DND-41 (cell line): Measurements from ENCODE around the gene CLTCL1.
A peak's percentile ranks its signal among the peaks of the same experiment; 100 is the strongest.
"Not testable (repeated sequence)": the region's sequence is repeated elsewhere in the genome, so short reads cannot be mapped to it uniquely, and the experiment has no call there.

Experiments used
- ATAC-seq: fragments of 200-7000 bp; cut with Tn5 transposase; 3 replicates; pipeline ENCODE4 v1.9.1; 2021; ENCODE audit warnings: low read depth; ENCODE audit not compliant: insufficient read depth
- DNase-seq: peaks from one replicate; pipeline ENCODE4 v3.0.0-alpha.2; 2020
- H2AFZ ChIP-seq: 2 replicates; pipeline ENCODE4 v1.6.0; 2012; ENCODE audit warnings: low read depth, low read length
- H3K27ac ChIP-seq: 2 replicates; pipeline ENCODE4 v1.5.1; 2012; ENCODE audit warnings: low read length, inconsistent platforms
- H3K27me3 ChIP-seq: fragments of 200-600 bp; sonication (generic); 2 replicates; pipeline ENCODE4 v1.6.0; 2012; ENCODE audit warnings: low read length, mild to moderate bottlenecking, inconsistent platforms; ENCODE audit not compliant: insufficient read depth, poor library complexity
- H3K36me3 ChIP-seq: 2 replicates; pipeline ENCODE4 v1.5.1; 2012; ENCODE audit warnings: low read length, inconsistent platforms; ENCODE audit not compliant: insufficient read depth
- H3K4me1 ChIP-seq: 2 replicates; pipeline ENCODE4 v1.5.1; 2012; ENCODE audit warnings: mild to moderate bottlenecking, low read length; ENCODE audit not compliant: insufficient read depth
- H3K4me2 ChIP-seq: 2 replicates; pipeline ENCODE4 v1.6.0; 2012; ENCODE audit warnings: mild to moderate bottlenecking, moderate library complexity, low read length, inconsistent platforms; ENCODE audit not compliant: insufficient read depth
- H3K4me3 ChIP-seq, 2 experiments: fragments of 200-600 bp in 1 of 2; shearing (Covaris generic) in 1 of 2; 2 replicates each; pipeline ENCODE4 v1.5.1; 2012 to 2016; ENCODE audit warnings: inconsistent platforms in 2 of 2, low read length in 2 of 2, mild to moderate bottlenecking in 2 of 2, low read depth in 1 of 2, moderate library complexity in 1 of 2
- H3K79me2 ChIP-seq: 2 replicates; pipeline ENCODE4 v1.6.0; 2012; ENCODE audit warnings: low read length, inconsistent platforms; ENCODE audit not compliant: insufficient read depth
- H3K9ac ChIP-seq: 2 replicates; pipeline ENCODE4 v1.6.0; 2012; ENCODE audit warnings: low read depth, mild to moderate bottlenecking, inconsistent platforms, low read length, moderate library complexity
- H3K9me3 ChIP-seq: 2 replicates; pipeline ENCODE4 v1.5.1; 2012; ENCODE audit warnings: low read length, moderate library complexity, mild to moderate bottlenecking, inconsistent platforms; ENCODE audit not compliant: insufficient read depth, severe bottlenecking
- H4K20me1 ChIP-seq: 2 replicates; pipeline ENCODE4 v1.6.0; 2012; ENCODE audit warnings: low read length; ENCODE audit not compliant: insufficient read depth
- CTCF ChIP-seq: IDR thresholded peaks from 2 replicates; pipeline ENCODE4 v1.5.1; 2012; ENCODE audit warnings: borderline replicate concordance, low read length, moderate library complexity, mild to moderate bottlenecking; ENCODE audit not compliant: poor library complexity, severe bottlenecking; ENCODE audit errors: extremely low read depth
- EZH2 ChIP-seq: IDR thresholded peaks from 3 replicates; pipeline ENCODE4 v1.6.1; 2012; ENCODE audit warnings: borderline replicate concordance, low read depth, mild to moderate bottlenecking, moderate library complexity, low read length, inconsistent platforms; ENCODE audit not compliant: severe bottlenecking

Gene CLTCL1

DNA sequence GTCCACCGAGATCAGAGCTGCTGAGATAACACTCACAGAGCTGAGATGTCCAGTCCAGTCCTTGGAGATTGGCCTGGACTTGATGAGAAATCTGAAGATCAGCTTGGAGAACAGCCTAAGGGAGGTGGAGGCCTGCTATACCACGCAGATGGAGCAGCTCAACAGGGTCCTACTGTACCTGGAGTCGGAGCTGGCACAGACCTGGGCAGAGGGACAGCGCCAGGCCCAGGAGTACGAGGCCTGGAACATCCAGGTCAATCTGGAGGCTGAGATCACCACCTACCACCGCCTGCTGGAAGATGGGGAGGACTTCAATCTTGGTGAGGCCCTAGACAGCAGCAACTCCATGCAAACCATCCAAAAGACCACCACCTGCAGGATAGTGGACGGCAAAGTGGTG lies 33.1 kb downstream of the CLTCL1 start:
- 0 out of 2 replicates have a peak, but pooled peaks cover 5% of the 10 kb centered on the region for H3K36me3 ChIP-seq
- no peak overlapping the region for H2AFZ ChIP-seq
- no peak overlapping the region for H3K4me2 ChIP-seq
- H3K9ac ChIP-seq = no peak overlapping the region
- no peak overlapping the region for H3K27ac ChIP-seq
- H3K79me2 ChIP-seq = no peaks in the 10 kb centered on the region
- no peak overlapping the region for H3K4me3 ChIP-seq
- no peaks in the 10 kb centered on the region for H3K9me3 ChIP-seq
- no peaks in the 10 kb centered on the region for H4K20me1 ChIP-seq
- TF ChIP-seq CTCF (no peak), EZH2 (no peak)
- ATAC-seq (no peak), DNase-seq (no peak)
- no peaks in the 10 kb centered on the region for H3K27me3 ChIP-seq
- H3K4me1 ChIP-seq = peaks cover 22% of the 10 kb centered on the region

GRCh38 chr22:19256362-19256761 lies 35.2 kb downstream of the CLTCL1 start:
- not testable (repeated sequence) for H3K9ac ChIP-seq, H3K4me3 ChIP-seq, H3K4me2 ChIP-seq, H3K27ac ChIP-seq, H2AFZ ChIP-seq, H3K9me3 ChIP-seq, H3K36me3 ChIP-seq, H3K79me2 ChIP-seq, H4K20me1 ChIP-seq, ATAC-seq, H3K27me3 ChIP-seq, DNase-seq
- H3K4me1 ChIP-seq = peaks cover 22% of the 10 kb centered on the region

DNA sequence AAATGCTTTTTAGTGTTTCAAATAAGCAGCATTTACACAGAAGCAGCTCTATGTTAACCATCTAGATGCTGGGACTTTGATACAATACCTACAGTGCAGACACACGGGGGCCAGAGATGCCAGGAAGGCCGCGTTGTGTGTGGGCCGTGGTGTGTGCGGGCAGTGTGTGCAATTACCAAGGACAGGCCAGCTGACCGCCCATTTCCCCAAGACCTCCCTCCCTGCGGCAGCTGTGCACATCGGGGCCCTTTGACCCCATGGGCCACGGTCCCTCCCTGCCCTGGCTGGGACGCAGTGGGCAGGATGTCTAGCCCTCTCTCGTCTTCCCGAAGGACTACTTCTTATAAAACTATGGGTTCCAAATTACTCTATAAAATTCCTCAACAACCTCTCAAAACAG lies 38.4 kb downstream of the CLTCL1 start:
- H3K4me2 ChIP-seq = no peak overlapping the region
- H3K79me2 ChIP-seq = no peaks in the 10 kb centered on the region
- H3K36me3 ChIP-seq = 0 out of 2 replicates have a peak, but pooled peaks cover 3% of the 10 kb centered on the region
- no peak overlapping the region for H2AFZ ChIP-seq
- TF ChIP-seq CTCF (no peak), EZH2 (no peak)
- no peak for DNase-seq
- no peaks in the 10 kb centered on the region for H4K20me1 ChIP-seq
- H3K9ac ChIP-seq = no peak overlapping the region
- no peak for ATAC-seq
- H3K9me3 ChIP-seq = no peaks in the 10 kb centered on the region
- H3K27me3 ChIP-seq = no peaks in the 10 kb centered on the region
- no peak overlapping the region for H3K4me3 ChIP-seq
- H3K27ac ChIP-seq = no peak overlapping the region
- no peaks in the 10 kb centered on the region for H3K4me1 ChIP-seq

DNA sequence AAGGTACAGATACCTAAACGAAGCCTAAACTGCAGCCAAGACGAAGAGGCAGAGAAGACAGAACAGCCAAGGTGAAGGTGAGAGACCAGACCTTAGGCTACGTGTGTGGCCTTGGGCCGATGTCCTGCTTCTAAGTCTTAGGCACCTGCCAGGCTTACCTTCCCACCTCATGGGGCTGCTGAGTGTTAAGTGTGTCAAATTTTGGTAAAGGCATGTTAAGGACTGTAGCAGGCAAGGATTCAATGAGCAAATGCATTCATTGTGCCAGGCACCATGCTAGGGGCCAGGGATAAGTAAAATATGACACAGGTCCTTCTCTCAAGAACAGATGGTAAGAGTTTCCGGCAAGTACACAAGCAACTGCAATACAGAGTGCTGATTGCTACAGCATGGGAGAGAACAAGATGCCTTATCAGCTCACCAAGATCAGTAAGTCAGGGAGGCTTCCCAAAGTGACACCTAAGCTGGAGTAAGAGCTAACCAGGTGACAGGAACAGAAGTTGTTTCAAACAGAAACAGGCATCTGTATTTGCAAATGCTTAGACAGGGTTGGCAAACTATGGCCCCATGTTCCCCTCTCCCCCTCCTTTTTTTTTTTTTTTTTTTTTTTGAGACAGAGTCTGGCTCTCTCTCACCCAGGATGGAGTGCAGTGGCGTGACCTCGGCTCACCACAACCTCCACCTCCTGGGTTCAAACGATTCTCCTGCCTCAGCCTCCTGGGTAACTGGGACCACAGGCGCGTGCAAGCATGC lies 46.7 kb downstream of the CLTCL1 start:
- Histone ChIP-seq H3K9me3 (no peaks in the 10 kb centered on the region), H3K9ac (no peak overlapping the region), H4K20me1 (no peaks in the 10 kb centered on the region), H3K4me1 (no peaks in the 10 kb centered on the region), H3K27ac (no peak overlapping the region), H2AFZ (no peak overlapping the region), H3K4me3 (no peak overlapping the region), H3K79me2 (no peaks in the 10 kb centered on the region), H3K36me3 (peaks cover 5% of the 10 kb centered on the region; the same call in 1 of the 2 replicates), H3K27me3 (no peaks in the 10 kb centered on the region), H3K4me2 (no peak overlapping the region)
- peak; percentile 49 for DNase-seq
- ATAC-seq = peak; percentile 55
- TF ChIP-seq CTCF = no peak
- TF ChIP-seq EZH2 = no peak
